ENCODE measurements around the gene CALR.
"Not testable (repeated sequence)": the region's sequence is repeated elsewhere in the genome, so short reads cannot be mapped to it uniquely, and the experiment has no call there.

Gene CALR

DNA sequence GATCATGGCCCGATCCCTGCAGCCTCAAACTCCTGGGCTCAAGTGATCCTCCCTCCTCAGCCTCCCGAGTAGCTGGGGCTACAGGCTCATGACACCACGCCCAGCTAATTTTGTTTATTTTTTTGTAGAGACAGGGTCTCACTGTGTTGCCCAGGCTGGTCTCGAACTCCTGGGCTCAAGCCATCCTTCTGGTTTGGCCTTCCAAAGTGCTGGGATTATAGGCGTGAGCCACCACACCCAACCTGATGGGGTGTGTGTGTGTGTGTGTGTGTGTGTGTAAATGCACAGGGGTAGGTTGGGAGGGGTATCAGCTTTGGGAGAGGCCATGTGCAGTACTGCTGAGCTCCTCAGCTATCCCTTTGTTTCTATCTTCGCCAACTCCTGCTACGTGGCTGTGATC is 37.7 kb downstream of the CALR start:
- DNase-seq = not testable (repeated sequence)

DNA sequence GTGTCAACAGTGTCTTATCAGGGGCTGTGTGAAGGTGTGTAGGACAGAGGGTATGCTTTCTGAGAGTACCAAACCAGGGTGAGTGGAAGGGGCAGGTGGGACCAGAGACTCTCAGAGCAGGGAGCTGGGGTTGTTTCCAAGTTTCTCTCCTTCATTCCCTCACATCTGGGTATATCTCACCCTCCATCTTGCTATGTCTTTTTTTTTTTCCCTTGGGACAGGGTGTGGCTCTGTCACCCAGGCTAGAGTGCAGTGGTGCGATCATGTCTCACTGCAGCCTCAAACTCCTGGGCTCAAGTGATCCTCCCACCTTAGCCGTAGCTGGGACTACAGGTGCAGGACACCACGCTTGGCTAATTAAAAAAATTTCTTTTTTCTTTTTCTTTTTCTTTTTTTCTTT is 41.6 kb downstream of the CALR start:
- no peak for DNase-seq

DNA sequence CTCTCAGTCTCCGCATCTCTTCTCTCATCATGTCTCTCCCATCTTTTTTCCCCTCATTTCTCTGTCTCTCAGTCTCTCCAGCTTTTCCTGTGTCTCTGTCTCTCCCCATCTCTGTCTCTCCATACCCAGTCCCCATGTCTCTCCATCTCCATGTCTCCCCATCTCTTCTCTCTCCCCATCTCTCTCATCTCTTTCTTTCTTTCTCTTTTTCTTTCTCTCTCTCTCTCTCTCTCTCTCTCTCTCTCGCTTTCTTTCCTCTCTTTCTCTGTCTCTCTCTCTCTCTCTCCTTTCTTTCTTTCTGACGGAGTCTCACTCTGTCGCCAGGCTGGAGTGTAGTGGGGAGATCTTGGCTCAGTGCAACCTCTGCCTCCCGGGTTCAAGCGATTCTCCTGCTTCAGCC is 44.2 kb downstream of the CALR start:
- DNase-seq = no peak

DNA sequence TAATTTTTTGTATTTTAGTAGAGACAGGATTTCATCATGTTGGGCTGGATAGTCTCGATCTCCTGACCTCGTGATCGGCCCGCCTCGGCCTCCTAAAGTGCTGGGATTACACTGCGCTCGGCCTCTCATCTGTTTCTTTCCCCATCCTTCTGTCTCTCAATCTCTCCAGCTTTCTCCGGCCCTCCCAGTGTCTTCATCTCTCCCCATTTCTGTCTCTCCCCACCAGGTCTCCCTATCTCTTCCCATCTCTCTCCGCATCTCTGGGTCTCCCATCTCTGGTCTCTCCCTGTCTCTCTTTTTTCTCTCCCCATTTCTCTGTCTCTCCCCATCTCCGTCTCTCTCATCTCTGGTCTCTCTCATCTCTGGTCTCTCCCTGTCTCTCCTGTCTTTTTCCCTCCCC is 44.7 kb downstream of the CALR start:
- DNase-seq = no peak

DNA sequence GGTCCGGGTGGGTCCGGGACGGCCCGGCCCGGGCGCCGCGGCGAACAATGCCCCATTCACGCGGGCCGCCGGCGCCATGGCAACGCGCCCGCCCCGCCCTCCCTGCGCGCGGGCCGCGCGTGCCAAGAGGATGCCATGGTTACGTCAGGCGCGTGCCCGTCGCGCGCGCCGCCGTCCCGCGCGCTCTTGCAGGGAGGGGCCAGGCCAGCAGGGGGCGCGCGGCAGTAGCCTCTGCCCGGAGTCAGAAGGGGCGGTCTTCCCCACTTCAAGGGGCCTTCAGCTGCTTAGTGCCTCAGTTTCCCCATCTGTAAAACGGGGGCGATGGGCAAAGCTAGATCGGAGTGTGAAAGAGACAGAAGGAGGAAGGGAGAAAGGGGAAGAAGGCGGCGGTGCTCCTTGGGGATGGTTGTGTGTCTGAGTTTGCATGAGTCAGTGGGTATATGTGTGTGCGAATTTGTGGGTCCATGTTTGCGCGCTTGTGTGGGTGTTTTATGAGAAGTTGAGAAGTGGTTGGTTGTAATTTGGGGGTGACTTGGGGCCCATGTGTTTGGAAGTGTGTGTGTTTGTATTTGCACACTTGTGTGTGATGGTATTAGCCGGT is 45.2 kb downstream of the CALR start:
- DNase-seq = peak in 51 of 56 donors; percentile 35 to 93 (median 77)

DNA sequence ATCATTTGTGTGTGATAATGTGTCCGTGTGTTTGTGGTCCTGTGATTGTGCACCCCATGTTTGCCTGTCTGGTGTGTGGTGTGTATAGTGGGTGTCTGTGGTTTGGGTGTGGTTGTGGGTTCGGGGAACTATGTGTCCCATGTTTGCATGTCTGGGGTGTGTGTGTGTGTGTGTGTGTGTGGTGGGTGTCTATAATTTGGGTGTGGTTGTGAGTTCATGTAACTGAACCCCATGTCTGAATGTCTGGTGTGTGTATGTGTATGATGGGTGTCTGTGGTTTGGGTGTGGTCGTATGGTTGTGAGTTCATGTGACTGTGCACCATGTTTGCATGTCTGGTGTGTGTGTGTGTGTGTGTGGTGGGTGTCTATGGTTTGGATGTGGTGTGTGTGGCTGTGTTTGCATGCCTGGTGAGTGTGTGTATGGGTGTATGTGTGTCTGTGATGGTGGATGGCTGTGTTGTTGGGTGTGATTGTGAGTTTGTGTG is 45.8 kb downstream of the CALR start:
- peak in 1 of 56 donors; percentile 66 for DNase-seq

DNA sequence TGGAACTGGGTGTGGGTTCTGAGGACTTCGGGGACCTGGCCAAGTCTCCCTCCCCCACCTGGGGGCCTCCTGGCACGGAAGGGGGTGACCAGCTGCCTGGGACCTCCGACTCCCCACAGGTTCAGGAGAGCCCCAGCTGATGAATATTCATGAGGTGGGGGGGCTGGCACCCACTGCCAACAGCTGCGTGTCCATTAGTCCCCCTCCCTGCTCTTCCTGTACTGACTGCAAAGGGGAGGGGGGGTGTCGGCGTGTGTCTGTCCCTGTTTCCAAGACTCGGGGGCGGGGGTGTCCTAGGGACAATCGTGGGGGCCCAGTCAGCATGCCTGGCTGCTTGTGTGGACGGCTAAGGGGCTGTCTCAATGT is 46.3 kb downstream of the CALR start:
- DNase-seq = peak in 40 of 56 donors; percentile 16 to 84 (median 54)

DNA sequence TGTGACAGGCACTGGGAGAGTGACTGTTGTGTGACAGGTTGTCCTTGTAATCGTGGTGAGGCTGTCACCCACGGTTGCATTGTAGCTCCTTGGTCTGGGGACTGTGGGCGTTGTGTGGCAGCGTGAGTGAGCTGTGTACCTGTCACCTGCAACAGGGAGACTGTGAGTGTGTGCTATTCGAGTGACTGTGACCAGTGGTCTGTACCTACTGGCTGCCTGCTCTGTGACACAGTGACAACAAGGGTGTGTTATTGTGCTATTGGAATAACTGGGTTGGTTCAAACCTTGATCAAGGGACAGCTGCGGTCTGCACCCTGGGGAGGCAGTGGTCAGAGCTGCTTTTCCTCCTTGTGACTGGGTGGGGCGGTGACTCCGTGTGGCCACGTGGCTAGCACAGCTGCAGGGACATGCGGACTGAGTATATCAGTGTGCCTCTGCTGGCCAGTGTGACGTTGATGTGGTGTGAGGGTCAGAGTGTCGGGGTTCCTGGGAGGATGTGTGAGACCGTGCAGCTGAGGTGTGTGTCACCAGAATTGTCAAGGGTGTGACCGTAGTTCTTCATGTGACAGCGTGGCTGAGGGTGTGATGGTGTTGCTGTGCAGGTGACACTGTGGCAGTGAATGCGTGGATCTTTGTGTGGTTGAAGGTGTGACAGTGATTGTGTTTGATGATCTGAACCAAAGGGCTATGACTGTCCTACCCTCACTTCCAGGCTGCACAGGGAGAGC is 46.8 kb downstream of the CALR start:
- peak in 53 of 56 donors; percentile 40 to 92 (median 80) for DNase-seq

DNA sequence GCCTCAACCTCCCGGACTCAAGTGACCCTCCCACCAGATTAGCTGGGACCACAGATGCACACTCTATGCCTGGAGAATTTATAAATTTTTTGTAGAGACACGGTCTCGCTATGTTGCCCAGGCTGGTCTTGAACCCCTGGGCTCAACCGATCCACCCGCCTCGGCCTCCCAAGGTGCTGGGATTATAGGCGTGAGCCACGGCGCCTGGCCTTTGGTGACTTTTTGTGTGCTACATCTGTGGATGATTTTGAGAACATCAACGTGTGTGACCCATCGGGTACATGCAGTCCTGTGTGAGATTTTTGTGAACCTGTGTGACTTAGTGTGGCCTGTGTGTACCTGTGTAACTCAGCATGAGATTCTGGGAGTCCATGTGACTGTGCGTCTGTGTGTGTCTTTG is 48.3 kb downstream of the CALR start:
- DNase-seq = no peak

DNA sequence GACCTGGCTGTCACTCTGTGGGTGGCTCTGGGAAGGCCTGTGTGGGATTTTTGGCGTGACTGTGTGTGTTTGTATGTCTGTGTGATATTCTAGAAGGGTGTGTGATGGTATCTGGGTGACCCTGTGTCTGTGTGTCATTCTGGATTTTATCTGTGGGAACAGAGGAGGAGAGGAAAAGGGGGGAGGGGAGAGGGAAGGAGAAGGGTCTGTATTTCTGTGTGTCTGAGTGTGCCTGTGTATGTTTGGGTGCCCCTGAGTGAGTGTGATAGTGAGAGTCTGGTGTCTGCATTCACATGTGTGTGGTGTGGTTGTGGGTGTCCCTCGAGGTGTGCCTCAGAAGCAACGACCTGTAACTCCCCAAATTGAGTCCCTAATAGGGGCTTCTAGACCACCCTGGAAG is 48.8 kb downstream of the CALR start:
- no peak for DNase-seq

DNA sequence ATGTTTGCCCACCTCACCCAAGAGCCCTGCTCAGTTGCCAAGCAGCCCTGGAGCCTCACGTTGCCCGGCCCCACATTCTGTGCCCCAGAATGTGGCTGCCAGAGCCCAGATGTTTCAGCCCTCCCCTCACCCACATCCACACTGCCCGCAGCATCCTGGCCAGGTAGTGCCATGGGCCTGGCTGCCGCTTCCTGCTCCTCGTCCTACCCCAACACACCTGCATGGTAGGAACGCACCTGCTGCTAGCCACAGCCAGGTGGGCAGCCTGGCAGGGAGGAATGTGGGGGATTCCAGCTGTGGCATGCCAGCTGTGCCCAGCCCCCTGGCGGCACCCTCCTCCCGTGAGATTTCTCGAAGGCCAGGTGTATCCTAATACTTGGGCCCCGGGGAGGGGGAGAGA is 49.4 kb downstream of the CALR start:
- no peak for DNase-seq

DNA sequence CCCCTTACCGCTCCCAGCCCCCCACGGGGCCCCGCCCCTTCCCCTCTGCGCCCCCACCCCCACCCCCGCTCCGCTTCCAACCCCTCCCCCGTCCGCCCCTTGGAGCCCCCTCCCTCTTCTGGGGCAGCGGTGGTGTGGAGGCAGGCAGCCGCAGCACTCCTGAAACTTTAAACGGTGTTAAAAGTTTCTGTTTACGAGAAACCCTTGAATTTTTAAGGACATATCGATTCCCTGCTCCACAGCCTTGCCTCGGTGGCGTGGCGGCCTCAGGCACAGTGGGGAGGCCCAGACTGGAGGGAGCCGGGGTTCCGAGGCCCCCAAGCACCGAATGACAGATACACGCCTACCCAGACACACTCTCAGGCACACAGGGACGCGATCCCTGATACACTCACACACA is 52.0 kb downstream of the CALR start:
- no peak for DNase-seq

DNA sequence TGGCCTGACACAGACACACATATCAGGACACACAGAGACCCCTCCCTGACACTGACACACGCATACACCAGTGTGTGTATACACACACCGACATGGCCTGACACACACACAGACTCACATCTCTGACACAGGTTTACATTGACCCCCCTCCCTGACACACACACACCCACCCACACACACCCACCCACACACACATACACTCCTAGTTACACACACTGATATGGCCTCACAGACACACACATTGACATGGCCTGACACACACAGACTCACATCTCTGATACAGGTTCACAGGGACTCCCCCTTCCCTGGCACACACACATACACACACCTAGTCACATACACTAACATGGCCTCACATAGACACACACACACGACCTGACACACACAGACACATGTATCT is 52.4 kb downstream of the CALR start:
- DNase-seq = no peak

DNA sequence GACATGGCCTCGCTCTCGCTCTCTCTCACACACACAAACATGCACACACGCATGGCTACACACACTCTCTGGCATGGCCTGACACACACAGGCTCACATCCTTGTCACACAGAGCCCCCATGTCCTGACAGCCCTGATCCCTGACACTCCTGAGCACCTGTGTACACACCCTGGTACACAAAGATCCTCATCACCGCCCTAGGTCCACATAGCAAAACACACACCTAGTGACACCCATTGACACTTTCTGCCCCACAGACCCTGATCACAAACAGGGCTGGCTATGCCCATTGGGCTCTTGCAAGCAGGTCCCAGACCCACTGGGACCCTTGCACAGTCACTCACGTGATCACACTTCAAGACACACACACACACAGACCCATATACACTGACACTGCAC is 52.9 kb downstream of the CALR start:
- DNase-seq = no peak

DNA sequence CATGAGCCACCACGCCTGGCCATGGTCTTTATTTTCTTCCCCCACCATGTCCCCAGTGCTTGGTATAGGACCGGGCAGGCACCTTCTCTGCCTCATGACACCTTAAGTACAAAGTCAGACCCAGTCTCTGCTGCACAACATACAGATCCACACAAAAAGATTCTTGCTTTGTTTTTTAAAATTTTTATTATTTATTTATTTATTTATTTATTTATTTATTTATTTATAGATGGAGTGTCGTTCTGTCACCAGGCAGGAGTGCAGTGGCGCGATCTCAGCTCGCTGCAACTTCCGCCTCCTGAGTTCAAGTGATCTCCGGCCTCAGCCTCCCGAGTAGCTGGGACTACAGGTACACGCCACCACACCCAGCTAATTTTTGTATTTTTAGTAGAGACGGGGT is 54.3 kb downstream of the CALR start:
- no peak for DNase-seq

DNA sequence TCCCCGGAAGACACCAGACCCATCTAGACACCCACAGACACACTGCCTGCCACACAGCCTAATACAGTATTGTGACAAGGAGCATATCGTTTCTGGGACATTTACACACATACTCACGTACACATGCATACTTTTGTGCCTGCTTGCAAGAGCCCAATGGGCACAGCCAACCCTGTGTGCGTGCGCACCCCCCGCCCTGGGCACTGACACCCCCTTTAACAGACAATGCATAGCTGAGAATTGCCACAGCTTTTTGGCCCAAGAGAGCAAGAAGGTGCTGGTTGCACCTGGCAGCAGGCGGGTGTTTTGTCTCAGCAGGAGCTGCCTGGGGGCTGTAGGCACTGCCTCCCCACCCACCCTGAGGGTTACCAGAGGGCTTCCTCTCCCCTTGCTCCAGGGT is 55.2 kb downstream of the CALR start:
- DNase-seq = no peak

Data from nucleus accumbens (tissue), 56 donors.